Adrenal gland (tissue), 5 donors: ENCODE results near the gene COL18A1.

Experiments used
- POLR2A ChIP-seq, 2 donors: fragments of 450-650 bp; IDR thresholded peaks; one replicate each; pipeline ENCODE4 v1.6.1; 2017; ENCODE audit warnings: antibody characterized with exemption in 2 of 2, mild to moderate bottlenecking in 2 of 2, moderate library complexity in 1 of 2
- TF ChIP-seq, protein P1 (sequence below), 6 experiments: fragments of 450-650 bp in 4 of 6; fragments of 200-600 bp in 2 of 6; sonication (generic) in 1 of 6; IDR thresholded peaks; 1 replicate in 5 of 6; 2 replicates in 1 of 6; pipeline versions ENCODE4 v1.5.1 to v1.8.0; 2016 to 2021; ENCODE audit warnings: antibody characterized with exemption in 6 of 6, mild to moderate bottlenecking in 2 of 6, moderate library complexity in 1 of 6
- donor health status: DM: no; HTN: no; CAD: no.

DNA sequence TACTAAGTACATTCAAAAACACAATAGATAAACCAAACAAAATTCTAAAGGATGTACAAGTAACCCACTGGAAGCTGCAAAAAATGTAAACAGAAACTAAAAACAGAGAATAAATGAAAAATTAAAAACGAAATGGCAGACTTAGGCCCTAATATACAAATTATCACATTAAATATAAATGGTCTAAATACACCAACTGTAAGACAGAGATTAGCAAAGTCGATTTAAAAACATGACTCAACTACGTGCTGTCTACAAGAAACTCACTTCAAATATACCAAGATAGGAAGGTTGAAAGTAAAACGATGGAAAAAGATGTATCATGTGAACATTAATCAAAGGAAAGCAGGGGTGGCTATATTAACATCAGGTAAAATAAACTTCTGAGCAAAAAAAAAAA is 114.2 kb downstream of the COL18A1 start:
- TF ChIP-seq, protein P1, sequence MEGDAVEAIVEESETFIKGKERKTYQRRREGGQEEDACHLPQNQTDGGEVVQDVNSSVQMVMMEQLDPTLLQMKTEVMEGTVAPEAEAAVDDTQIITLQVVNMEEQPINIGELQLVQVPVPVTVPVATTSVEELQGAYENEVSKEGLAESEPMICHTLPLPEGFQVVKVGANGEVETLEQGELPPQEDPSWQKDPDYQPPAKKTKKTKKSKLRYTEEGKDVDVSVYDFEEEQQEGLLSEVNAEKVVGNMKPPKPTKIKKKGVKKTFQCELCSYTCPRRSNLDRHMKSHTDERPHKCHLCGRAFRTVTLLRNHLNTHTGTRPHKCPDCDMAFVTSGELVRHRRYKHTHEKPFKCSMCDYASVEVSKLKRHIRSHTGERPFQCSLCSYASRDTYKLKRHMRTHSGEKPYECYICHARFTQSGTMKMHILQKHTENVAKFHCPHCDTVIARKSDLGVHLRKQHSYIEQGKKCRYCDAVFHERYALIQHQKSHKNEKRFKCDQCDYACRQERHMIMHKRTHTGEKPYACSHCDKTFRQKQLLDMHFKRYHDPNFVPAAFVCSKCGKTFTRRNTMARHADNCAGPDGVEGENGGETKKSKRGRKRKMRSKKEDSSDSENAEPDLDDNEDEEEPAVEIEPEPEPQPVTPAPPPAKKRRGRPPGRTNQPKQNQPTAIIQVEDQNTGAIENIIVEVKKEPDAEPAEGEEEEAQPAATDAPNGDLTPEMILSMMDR (IDR thresholded peaks at IDR 0.05): no peak
- no peak for TF ChIP-seq POLR2A (IDR thresholded peaks at IDR 0.05)
